ENCODE measurements around the gene AFDN.

AFDN gene

DNA sequence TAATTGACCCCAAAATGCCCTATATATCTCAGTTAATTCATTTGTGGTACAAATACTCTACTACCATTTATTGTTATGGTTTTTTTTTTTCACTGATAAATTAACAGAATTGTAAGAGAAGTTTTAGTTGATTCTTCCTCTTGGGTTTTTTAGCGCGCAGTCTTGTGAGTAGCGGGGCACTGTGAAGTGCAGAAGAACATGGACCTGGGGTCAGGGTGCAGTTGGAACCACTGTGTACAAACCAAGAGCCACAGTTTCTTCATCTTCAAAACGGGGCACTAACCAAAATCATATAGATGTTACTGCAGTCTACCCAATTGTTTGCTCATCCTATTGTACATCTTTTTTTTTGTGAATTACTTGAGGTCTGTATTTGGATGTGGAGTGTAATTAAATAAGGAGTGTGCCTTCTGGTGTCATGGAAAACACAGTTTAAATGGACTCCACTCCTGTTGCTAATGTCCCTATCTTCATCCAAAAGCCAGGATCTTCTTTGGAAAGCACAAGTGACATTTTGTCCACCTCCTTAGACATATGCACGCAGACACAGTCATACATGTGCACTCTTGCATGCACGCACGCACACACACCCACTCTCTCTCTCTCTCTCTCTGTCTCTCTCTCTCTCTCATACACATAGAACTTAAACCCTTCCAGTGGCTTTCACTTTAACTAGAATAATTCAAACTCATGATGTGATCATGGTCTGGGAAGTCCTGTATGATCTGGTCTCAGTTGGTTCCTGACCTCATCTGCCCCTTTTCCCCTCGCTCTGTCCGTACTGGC, 51.5 kb downstream of the AFDN start:
- no peak for DNase-seq (ENCODE audit: low read depth)

GRCh38 chr6:167879612-167880011, 52.9 kb downstream of the AFDN start:
- DNase-seq (ENCODE audit: low read depth) = no peak

DNA sequence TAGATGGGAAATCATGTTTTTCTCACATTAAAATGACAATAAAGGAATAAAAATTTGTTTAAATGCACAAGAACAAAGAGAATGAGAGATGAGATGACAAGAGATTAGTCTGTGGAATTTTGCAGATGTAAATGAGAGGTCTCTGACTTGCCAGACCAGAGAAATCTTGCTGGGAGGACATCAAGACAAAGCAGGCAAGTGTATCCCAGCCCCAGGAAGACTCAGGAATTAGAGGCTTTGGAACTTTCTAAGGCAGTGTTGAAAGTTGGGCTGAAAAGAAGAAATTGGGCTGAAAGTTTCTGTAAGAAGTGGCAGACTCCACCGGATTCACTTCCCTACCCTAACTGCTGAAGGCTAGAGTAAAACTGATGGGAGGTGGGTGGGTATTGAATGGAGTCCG, 54.6 kb downstream of the AFDN start:
- no peak for DNase-seq (ENCODE audit: low read depth)

- no peak for DNase-seq (ENCODE audit: low read depth)
Observed at GRCh38 chr6:167882244-167882643, 55.5 kb downstream of the AFDN start.

DNA sequence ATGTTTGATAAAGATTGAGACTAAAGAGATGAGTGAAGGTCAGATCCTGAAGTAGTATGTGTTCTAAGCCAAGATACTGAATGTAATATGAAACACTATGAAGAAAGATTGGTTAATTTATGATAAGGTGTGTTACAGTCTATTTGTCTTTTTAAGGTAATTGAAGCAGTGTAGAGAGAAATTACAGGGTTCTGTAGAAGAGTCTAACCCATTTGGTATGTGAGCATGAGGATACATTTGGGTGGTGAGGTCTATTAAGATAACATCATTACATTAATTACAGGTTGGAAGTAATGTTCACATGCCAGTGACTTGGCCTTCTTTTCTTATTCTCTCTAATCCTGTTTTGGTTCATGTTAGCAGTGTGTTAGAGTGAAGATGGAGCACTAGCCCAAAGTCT, 61.4 kb downstream of the AFDN start:
- DNase-seq (ENCODE audit: low read depth) = no peak

DNA sequence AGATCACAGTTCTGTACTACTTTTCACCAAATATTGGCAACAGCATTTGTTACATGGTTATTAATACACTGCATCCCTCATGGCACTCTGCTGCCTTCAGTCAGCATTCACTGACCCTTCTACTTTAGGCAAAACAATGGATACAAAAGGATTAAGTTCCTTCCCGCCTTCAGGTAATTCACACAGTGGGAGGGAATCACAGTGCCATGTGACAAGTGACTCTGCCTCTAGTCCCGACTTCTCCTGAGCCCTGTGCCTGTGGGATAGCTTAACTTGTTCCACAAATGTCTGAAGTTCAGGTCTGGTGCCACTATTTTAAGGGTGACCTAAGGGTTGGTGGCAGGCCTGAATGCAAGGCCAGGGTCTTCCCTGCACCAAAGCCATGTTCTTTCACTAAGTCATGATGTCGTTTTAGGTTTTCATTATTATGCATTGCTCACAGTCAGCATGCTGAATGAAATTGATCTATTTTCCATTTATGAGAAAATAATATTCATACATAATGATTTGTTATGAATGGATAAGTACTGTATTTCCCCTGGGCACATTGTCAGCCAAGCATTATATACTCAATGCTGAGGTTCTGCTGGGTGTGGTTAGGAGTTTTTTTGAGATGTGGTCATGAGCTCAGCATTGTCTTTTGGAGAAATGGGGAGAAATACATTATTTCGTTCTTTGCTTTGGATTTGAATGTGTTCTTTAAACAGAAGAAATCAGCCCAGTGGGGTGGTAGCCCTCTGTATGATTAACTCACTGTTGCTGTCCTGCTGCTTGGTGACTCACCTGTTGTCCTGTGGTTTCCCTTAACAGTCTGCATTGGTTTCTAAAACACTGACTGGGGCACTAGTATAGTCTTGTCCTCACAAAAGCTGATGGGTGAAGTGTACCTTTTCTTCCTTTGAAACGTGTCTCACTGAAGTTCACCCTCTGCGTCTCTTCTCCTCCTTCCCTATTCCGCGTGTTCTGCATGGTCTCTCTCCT, 66.4 kb downstream of the AFDN start:
- DNase-seq (ENCODE audit: low read depth) = no peak

GRCh38 chr6:167894965-167895364, 68.3 kb downstream of the AFDN start:
- no peak for DNase-seq (ENCODE audit: low read depth)

DNA sequence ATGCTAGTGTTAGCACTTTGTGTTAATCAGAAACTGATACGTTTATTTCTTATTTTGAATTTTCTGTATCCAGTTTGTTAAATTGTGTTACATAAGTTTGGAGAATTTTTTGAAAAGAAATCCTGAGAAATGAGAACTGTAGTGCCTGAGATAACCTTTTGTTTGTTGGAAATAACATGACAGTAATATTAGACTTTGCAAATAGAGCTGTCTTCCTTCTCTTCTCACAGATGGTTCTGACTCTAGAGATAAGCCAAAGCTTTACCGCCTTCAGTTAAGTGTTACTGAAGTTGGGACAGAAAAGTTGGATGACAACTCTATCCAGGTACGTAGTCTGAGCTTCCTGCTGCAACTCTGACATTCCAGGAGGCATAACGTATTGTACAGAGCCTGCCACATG, 69.9 kb downstream of the AFDN start:
- DNase-seq (ENCODE audit: low read depth) = no peak

GRCh38 chr6:167898673-167899311, 72.1 kb downstream of the AFDN start:
- no peak for DNase-seq (ENCODE audit: low read depth)

- DNase-seq (ENCODE audit: low read depth) = no peak
Observed at GRCh38 chr6:167904791-167905190, 78.1 kb downstream of the AFDN start.

GRCh38 chr6:167906899-167907298, 80.2 kb downstream of the AFDN start:
- no peak for DNase-seq (ENCODE audit: low read depth)

GRCh38 chr6:167907837-167908681, 81.3 kb downstream of the AFDN start:
- DNase-seq (ENCODE audit: low read depth) = no peak

DNA sequence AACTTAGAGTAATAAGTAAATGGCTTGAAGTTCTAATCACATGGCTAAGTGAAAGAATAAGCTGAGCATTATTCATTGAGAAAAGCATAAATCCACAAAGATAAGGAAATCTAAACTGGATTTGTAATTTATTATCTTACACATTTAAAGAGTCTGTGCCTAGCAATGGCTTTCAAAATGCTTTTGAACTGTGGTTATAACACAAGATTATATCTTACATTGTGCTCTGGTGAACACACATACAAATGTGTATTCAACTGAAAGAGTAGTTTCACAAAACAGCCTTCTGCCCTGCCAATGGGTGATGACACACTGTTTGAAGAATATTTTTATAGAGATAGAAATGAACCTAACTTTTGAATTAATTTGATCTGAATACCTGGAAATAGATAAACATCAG, 83.3 kb downstream of the AFDN start:
- DNase-seq (ENCODE audit: low read depth) = no peak

DNA sequence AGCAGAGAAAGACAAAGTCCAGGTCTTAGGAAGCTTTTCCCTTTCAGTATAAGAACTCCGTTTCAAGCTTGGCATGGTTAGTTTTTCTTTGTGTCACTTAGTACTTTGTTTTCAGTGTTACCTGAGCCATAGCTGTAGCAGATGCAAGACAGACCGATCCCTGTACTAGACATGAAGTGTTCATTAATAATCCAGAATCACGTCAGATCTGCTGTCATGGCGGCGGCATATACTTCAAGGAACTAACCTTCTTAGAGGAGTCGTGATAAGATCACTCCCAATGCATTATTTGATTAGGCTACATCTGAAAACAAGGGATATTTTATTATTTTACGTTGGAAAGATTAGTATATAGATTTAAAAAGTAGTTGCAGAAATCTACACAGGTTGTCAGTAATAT, 83.9 kb downstream of the AFDN start:
- no peak for DNase-seq (ENCODE audit: low read depth)

DNA sequence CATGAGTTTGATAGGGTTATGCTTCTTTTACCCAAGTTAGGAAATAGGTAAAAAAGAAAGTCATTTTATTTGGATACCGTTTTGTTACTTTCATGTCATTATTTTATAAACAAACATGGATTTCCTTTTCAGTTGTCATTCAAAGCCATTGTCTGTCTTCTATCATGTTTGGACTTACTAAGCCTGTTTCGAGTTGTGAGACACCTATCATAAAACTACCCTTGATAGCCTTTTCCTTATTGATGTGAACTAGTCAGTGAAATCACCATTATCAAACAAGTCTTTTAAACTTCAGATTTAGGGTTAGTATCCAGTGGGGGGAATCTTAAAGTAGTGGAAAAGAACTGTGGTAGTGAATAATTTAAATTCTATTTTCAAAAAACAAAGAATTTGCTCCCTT, 85.8 kb downstream of the AFDN start:
- no peak for DNase-seq (ENCODE audit: low read depth)

- no peak for DNase-seq (ENCODE audit: low read depth)
Observed at GRCh38 chr6:167913699-167914098, 87.0 kb downstream of the AFDN start.

DNA sequence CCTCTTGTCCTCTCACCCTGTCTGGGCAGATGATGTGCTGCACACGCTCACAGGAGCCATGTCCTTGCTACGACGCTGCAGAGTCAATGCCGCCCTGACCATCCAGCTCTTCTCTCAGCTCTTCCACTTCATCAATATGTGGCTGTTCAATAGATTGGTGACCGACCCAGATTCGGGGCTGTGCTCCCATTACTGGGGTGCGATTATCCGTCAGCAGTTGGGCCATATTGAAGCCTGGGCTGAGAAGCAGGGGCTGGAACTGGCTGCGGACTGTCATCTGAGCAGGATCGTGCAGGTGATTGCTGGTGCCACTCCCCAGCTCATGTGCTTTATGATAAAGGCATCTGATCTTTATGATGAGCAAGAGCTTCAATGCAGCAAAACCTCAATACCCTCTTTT, 88.4 kb downstream of the AFDN start:
- DNase-seq (ENCODE audit: low read depth) = no peak

DNA sequence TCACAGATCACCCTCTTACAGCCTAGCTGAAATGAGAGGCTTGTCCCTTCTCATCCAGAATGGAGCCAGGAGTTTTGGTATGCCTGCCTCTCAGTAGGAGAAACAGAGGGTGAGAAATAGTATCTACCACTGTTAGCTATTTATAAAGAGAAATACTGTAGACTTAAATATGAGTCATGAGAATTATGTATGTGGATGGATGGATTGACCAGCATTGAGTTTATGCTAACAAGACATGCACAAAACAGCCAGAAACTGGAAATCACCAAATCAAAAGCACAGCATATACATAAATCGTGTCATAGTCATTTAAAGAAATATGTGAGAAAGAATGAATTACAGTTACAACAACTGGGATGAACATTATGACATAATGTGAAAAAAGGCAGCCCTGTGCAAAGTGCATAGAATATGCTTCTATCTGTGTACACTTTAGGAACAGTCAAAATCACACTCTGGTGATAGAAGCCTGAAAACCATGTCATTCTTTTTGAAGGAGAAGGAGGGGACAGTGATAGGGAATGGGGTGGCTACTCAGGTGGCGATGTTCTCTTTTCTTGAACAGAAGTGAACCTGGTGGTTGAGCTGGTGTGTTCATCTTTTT, 90.9 kb downstream of the AFDN start:
- no peak for DNase-seq (ENCODE audit: low read depth)

DNA sequence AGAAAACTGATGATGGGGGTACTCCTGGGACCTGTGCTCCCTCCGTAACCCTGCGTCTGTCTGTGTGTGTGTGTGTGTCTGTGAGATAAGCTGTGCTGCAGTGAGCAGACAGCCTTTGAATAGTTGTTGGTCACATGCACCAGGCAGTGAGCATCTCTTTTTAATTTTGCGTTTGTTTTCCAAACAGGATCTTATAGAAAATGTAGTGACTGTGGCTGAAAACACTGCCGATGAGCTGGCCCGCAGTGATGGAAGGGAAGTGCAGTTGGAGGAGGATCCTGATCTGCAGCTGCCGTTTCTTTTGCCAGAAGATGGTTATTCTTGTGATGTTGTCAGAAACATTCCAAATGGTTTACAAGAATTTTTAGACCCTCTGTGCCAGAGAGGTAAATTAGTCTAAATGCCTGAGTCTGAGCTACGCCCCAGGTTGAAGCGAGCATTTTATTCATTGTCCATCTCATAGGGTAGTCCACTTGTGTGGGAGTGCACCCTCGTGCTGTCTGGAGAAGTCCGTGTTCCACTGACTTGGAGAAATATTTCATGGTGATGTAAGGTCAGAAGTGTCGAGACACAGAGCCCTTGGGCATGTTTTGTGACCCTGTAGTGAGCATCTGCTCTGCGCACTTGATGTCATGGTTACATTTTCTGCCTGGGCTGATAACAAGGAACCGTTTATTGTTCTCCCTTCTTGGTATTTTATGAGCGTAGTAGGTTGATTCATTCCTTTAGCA, 92.0 kb downstream of the AFDN start:
- no peak for DNase-seq (ENCODE audit: low read depth)

DNA sequence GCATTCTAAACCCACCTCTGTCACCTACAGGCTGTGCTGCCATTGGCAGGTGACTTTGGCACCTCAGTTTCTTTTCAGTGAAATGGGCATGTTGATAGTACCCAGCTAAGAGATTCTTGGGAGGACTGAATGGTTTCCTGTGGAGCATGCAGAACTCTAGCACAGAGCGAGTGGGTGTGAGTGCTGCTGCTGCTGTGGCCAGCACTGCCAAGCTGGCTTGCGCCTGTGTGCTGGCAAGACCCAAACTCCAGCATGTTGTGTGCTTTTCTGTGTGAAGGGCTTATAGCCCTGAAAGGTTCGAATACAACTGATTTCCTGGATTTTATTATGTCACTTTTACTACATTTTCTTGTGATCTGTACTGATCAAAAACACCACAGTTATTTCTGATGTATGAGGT, 92.6 kb downstream of the AFDN start:
- no peak for DNase-seq (ENCODE audit: low read depth)

DNA sequence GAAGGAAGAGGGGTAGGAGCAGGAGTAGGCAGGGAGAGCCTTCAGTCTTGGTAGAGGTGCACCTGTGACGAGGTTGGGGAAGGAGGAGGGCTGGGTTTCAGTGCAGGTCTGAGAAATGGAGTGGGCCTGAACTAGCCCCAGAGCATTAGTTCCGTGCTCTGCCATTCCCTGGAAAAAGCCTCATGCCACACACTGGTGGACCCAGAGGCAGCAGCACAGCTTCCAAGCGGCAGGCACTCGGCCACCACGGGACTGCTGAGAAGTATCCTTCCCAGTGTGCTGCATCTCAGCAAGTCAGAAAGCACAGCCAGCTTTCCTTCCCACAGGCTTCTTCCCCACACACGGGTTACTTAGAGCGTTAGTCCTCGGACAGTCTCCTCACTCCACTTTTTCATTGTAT, 93.5 kb downstream of the AFDN start:
- no peak for DNase-seq (ENCODE audit: low read depth)
